Activated CD4-positive, alpha-beta T cell treated with anti-CD3 and anti-CD28 coated beads for 1 hour (primary cell): ENCODE data around the gene ZNF107.
"Not testable (repeated sequence)": the region's sequence is repeated elsewhere in the genome, so short reads cannot be mapped to it uniquely, and the experiment has no call there.

Source experiments
- DNase-seq: peaks from one replicate; pipeline ENCODE4 v3.0.0-alpha.2; 2020

ZNF107 gene

GRCh38 chr7:64651203-64651602 lies 14.7 kb upstream of the ZNF107 start:
- no peak for DNase-seq

GRCh38 chr7:64651632-64652165 lies 14.2 kb upstream of the ZNF107 start:
- DNase-seq = no peak

GRCh38 chr7:64653721-64654401 lies 12.1 kb upstream of the ZNF107 start:
- no peak for DNase-seq

GRCh38 chr7:64654796-64655548 lies 11.0 kb upstream of the ZNF107 start:
- DNase-seq = no peak

GRCh38 chr7:64655811-64656210 lies 10.1 kb upstream of the ZNF107 start:
- DNase-seq = no peak

GRCh38 chr7:64656489-64656888 lies 9.4 kb upstream of the ZNF107 start:
- DNase-seq = no peak

- not testable (repeated sequence) for DNase-seq
These were observed 3.8 kb upstream of the ZNF107 start for GRCh38 chr7:64662091-64662490.

- DNase-seq = no peak
These were observed 724 bp downstream of the ZNF107 start for GRCh38 chr7:64666663-64667050.

GRCh38 chr7:64667311-64667710 lies 1.4 kb downstream of the ZNF107 start:
- DNase-seq = no peak

GRCh38 chr7:64672414-64672813 lies 6.5 kb downstream of the ZNF107 start:
- no peak for DNase-seq

- DNase-seq = no peak
These were observed 19.2 kb downstream of the ZNF107 start for GRCh38 chr7:64685091-64685490.

GRCh38 chr7:64685741-64686140 lies 19.8 kb downstream of the ZNF107 start:
- no peak for DNase-seq

- no peak for DNase-seq
These were observed 20.7 kb downstream of the ZNF107 start for GRCh38 chr7:64686493-64687184.

GRCh38 chr7:64687249-64687648 lies 21.3 kb downstream of the ZNF107 start:
- DNase-seq = no peak

GRCh38 chr7:64688988-64689387 lies 23.1 kb downstream of the ZNF107 start:
- no peak for DNase-seq

- DNase-seq = no peak
These were observed 25.9 kb downstream of the ZNF107 start for GRCh38 chr7:64691831-64692230.

GRCh38 chr7:64697863-64698262 lies 31.9 kb downstream of the ZNF107 start:
- DNase-seq = not testable (repeated sequence)

- no peak for DNase-seq
These were observed 40.8 kb downstream of the ZNF107 start for GRCh38 chr7:64706625-64707292.

GRCh38 chr7:64717896-64718295 lies 52.0 kb downstream of the ZNF107 start:
- DNase-seq = not testable (repeated sequence)

GRCh38 chr7:64729089-64729848 lies 63.3 kb downstream of the ZNF107 start:
- no peak for DNase-seq

GRCh38 chr7:64733550-64734240 lies 67.8 kb downstream of the ZNF107 start:
- DNase-seq = no peak

- no peak for DNase-seq
These were observed 70.6 kb downstream of the ZNF107 start for GRCh38 chr7:64736575-64736974.
